Measurements from ENCODE around the gene UQCRH.
"Not testable (repeated sequence)": the region's sequence is repeated elsewhere in the genome, so short reads cannot be mapped to it uniquely, and the experiment has no call there.

The UQCRH gene

GRCh38 chr1:46303872-46304326 is 401 bp downstream of the UQCRH start:
- H3K4me3 ChIP-seq (ENCODE audit: low read depth, low read length) = peak overlapping the region; percentile 87
- no peak for DNase-seq (ENCODE audit: low read depth, low spot score)
- in situ Hi-C loops (cut with HindIII; ENCODE audit: low sequenced_read_pairs) = no loop called here
- no peak for TF ChIP-seq CTCF (IDR thresholded peaks at IDR 0.05; ENCODE audit: low read depth, low read length)

- no peak overlapping the region for H3K4me3 ChIP-seq (ENCODE audit: low read depth, low read length)
- DNase-seq (ENCODE audit: low read depth, low spot score) = no peak
- in situ Hi-C loops (cut with HindIII; ENCODE audit: low sequenced_read_pairs) = no loop called here
- TF ChIP-seq CTCF (IDR thresholded peaks at IDR 0.05; ENCODE audit: low read depth, low read length) = no peak
Measured at GRCh38 chr1:46306159-46306530, 2.6 kb downstream of the UQCRH start.

GRCh38 chr1:46309401-46310159 is 6.1 kb downstream of the UQCRH start:
- in situ Hi-C loops (cut with HindIII; ENCODE audit: low sequenced_read_pairs) = no loop called here
- TF ChIP-seq CTCF (IDR thresholded peaks at IDR 0.05; ENCODE audit: low read depth, low read length) = no peak
- no peak for DNase-seq (ENCODE audit: low read depth, low spot score)

GRCh38 chr1:46310321-46310720 is 6.8 kb downstream of the UQCRH start:
- in situ Hi-C loops (cut with HindIII; ENCODE audit: low sequenced_read_pairs) = no loop called here
- DNase-seq (ENCODE audit: low read depth, low spot score) = no peak
- TF ChIP-seq CTCF (IDR thresholded peaks at IDR 0.05; ENCODE audit: low read depth, low read length) = no peak
- no peak overlapping the region for H3K4me3 ChIP-seq (ENCODE audit: low read depth, low read length)

More at GRCh38 chr1:46309401-46310159, 6.1 kb downstream of the UQCRH start:
- no peak overlapping the region for H3K4me3 ChIP-seq (ENCODE audit: low read depth, low read length)

GRCh38 chr1:46315669-46316403 is 12.3 kb downstream of the UQCRH start:
- no peak for TF ChIP-seq CTCF (IDR thresholded peaks at IDR 0.05; ENCODE audit: low read depth, low read length)
- H3K4me3 ChIP-seq (ENCODE audit: low read depth, low read length) = no peak overlapping the region
- DNase-seq (ENCODE audit: low read depth, low spot score) = peak; percentile 55
- in situ Hi-C loops (cut with HindIII; ENCODE audit: low sequenced_read_pairs) = no loop called here

GRCh38 chr1:46317323-46317722 is 13.8 kb downstream of the UQCRH start:
- in situ Hi-C loops (cut with HindIII; ENCODE audit: low sequenced_read_pairs) = no loop called here
- no peak overlapping the region for H3K4me3 ChIP-seq (ENCODE audit: low read depth, low read length)
- DNase-seq (ENCODE audit: low read depth, low spot score) = no peak
- TF ChIP-seq CTCF (IDR thresholded peaks at IDR 0.05; ENCODE audit: low read depth, low read length) = no peak

GRCh38 chr1:46319301-46319700 is 15.8 kb downstream of the UQCRH start:
- DNase-seq (ENCODE audit: low read depth, low spot score); in situ Hi-C loops (cut with HindIII; ENCODE audit: low sequenced_read_pairs); H3K4me3 ChIP-seq (ENCODE audit: low read depth, low read length): not testable (repeated sequence)

- H3K4me3 ChIP-seq (ENCODE audit: low read depth, low read length); in situ Hi-C loops (cut with HindIII; ENCODE audit: low sequenced_read_pairs); DNase-seq (ENCODE audit: low read depth, low spot score): not testable (repeated sequence)
Measured at GRCh38 chr1:46319960-46320914, 16.7 kb downstream of the UQCRH start.

GRCh38 chr1:46322191-46322590 is 18.7 kb downstream of the UQCRH start:
- in situ Hi-C loops (cut with HindIII; ENCODE audit: low sequenced_read_pairs); DNase-seq (ENCODE audit: low read depth, low spot score); H3K4me3 ChIP-seq (ENCODE audit: low read depth, low read length): not testable (repeated sequence)

All from astrocyte of the spinal cord (primary cell).